ENCODE data around the gene AP5M1.

Gene AP5M1

GRCh38 chr14:57291692-57292647, 23.2 kb downstream of the AP5M1 start:
- no peak overlapping the region for H3K4me2 ChIP-seq (ENCODE audit: low read length)
- TF ChIP-seq CTCF (IDR thresholded peaks at IDR 0.05): no peak
- H3K9me3 ChIP-seq (ENCODE audit: control insufficient read depth, low read length): no peaks in the 10 kb centered on the region
- H3K36me3 ChIP-seq (ENCODE audit: control insufficient read depth, insufficient read depth, low read length): no peaks in the 10 kb centered on the region
- no peak overlapping the region for H3K4me3 ChIP-seq (ENCODE audit: low read depth, low read length)
- no peak overlapping the region for H3K27ac ChIP-seq
- H3K27me3 ChIP-seq (ENCODE audit: control insufficient read depth, insufficient read depth, low read length): no peaks in the 10 kb centered on the region
- H3K79me2 ChIP-seq: no peaks in the 10 kb centered on the region
- H2AFZ ChIP-seq: no peak overlapping the region
- H3K9ac ChIP-seq: no peak overlapping the region
- no peaks in the 10 kb centered on the region for H3K4me1 ChIP-seq

- Histone ChIP-seq H3K36me3 (ENCODE audit: control insufficient read depth, insufficient read depth, low read length) (no peaks in the 10 kb centered on the region), H3K79me2 (no peaks in the 10 kb centered on the region), H3K27me3 (ENCODE audit: control insufficient read depth, insufficient read depth, low read length) (no peaks in the 10 kb centered on the region), H3K4me1 (no peaks in the 10 kb centered on the region), H3K4me2 (ENCODE audit: low read length) (no peak overlapping the region), H3K4me3 (ENCODE audit: low read depth, low read length) (no peak overlapping the region), H2AFZ (no peak overlapping the region), H3K9me3 (ENCODE audit: control insufficient read depth, low read length) (no peaks in the 10 kb centered on the region), H3K9ac (no peak overlapping the region), H3K27ac (no peak overlapping the region)
- no peak for TF ChIP-seq CTCF (IDR thresholded peaks at IDR 0.05)
Measured at GRCh38 chr14:57293866-57294837, 25.4 kb downstream of the AP5M1 start.

DNA sequence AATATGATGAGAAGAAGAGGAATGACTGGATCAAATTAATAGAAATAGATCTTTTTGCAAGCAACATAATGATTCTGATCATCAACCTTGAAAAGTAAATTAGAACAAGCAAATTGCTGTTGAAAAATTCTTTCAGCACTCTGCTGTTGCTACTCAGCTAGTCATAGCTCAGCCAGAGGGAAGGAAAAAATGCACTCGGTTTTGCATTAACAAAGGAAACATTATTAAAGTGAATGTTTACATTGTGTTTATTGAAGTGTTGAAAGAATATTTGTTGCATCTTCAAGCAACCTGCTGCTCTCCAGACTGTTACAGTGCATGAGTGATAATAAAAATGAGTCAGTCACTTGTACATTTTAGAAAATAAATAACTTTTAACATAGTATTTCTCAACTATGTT, 26.5 kb downstream of the AP5M1 start:
- no peaks in the 10 kb centered on the region for H3K27me3 ChIP-seq (ENCODE audit: control insufficient read depth, insufficient read depth, low read length)
- H2AFZ ChIP-seq: no peak overlapping the region
- H3K4me3 ChIP-seq (ENCODE audit: low read depth, low read length): no peak overlapping the region
- no peaks in the 10 kb centered on the region for H3K79me2 ChIP-seq
- no peaks in the 10 kb centered on the region for H3K36me3 ChIP-seq (ENCODE audit: control insufficient read depth, insufficient read depth, low read length)
- no peak overlapping the region for H3K9ac ChIP-seq
- no peak for TF ChIP-seq CTCF (IDR thresholded peaks at IDR 0.05)
- no peaks in the 10 kb centered on the region for H3K9me3 ChIP-seq (ENCODE audit: control insufficient read depth, low read length)
- no peak overlapping the region for H3K4me2 ChIP-seq (ENCODE audit: low read length)
- no peaks in the 10 kb centered on the region for H3K4me1 ChIP-seq
- no peak overlapping the region for H3K27ac ChIP-seq

GRCh38 chr14:57297852-57298251, 29.1 kb downstream of the AP5M1 start:
- Histone ChIP-seq H2AFZ (no peak overlapping the region), H3K4me1 (no peaks in the 10 kb centered on the region), H3K79me2 (no peaks in the 10 kb centered on the region), H3K9me3 (ENCODE audit: control insufficient read depth, low read length) (no peaks in the 10 kb centered on the region), H3K4me3 (ENCODE audit: low read depth, low read length) (no peak overlapping the region), H3K36me3 (ENCODE audit: control insufficient read depth, insufficient read depth, low read length) (no peaks in the 10 kb centered on the region), H3K9ac (no peak overlapping the region), H3K27me3 (ENCODE audit: control insufficient read depth, insufficient read depth, low read length) (no peaks in the 10 kb centered on the region), H3K4me2 (ENCODE audit: low read length) (no peak overlapping the region), H3K27ac (no peak overlapping the region)
- no peak for TF ChIP-seq CTCF (IDR thresholded peaks at IDR 0.05)
